ENCODE measurements around the gene PRKG1. TPM values are rescaled to one million over a fixed set of nuclear protein-coding genes. Genes with fewer than 3 reads are reported as not detected.

PRKG1 gene
- total RNA-seq, 1 experiment from 2014 or later: 7.4 TPM

DNA sequence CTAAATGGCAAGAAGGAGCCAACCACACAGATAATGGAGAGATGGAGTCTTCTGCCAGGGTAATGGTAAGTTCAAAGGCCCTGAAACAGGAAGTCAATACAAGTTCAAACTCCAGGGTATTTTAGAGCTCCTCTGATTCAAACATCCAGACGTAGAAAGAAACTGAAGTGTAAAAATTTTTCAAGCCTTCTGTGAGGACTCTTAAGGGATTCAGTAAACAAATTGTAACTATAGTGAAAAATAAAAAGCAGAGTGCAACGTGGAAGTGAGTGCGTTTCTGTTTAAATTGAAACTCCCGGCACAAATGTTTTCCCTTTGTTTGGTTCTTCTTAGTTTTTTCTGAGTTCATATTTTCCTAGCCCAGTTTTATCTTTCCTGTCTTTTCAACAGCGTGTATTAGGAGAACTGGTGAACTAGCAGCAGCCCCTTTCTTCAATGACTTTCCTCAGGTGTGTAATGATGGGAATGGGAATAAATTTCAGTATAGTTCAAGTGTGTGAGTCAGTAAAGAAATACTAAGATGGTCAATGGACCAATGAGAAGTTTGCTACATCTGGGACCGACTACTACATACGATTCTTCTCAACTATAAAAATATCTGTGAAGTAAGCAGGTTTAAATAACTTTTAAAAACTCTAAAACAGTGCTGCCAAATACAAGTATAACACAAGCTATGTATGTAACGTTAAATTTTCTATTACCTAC lies 326.3 kb downstream of the PRKG1 start:
- no peaks in the 10 kb centered on the region for H3F3A ChIP-seq (ENCODE audit: low read length, unreplicated experiment)
- TF ChIP-seq EZH2 (IDR thresholded peaks at IDR 0.05; ENCODE audit: low read length, unreplicated experiment): no peak
- TF ChIP-seq EZH2phosphoT487 (IDR thresholded peaks at IDR 0.05; ENCODE audit: borderline replicate concordance, low read length): no peak
- TF ChIP-seq, protein P1, sequence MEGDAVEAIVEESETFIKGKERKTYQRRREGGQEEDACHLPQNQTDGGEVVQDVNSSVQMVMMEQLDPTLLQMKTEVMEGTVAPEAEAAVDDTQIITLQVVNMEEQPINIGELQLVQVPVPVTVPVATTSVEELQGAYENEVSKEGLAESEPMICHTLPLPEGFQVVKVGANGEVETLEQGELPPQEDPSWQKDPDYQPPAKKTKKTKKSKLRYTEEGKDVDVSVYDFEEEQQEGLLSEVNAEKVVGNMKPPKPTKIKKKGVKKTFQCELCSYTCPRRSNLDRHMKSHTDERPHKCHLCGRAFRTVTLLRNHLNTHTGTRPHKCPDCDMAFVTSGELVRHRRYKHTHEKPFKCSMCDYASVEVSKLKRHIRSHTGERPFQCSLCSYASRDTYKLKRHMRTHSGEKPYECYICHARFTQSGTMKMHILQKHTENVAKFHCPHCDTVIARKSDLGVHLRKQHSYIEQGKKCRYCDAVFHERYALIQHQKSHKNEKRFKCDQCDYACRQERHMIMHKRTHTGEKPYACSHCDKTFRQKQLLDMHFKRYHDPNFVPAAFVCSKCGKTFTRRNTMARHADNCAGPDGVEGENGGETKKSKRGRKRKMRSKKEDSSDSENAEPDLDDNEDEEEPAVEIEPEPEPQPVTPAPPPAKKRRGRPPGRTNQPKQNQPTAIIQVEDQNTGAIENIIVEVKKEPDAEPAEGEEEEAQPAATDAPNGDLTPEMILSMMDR (conservative IDR thresholded peaks at IDR 0.05; ENCODE audit: low read depth, low read length): no peak
- no peaks in the 10 kb centered on the region for H3K27me3 ChIP-seq (ENCODE audit: low read length)
- DNase-seq (no peak), ATAC-seq (no peak)
- peaks cover 20% of the 10 kb centered on the region for H3K4me1 ChIP-seq (ENCODE audit: insufficient read depth, low read length)
- no TSS peak for BruUV-seq (replicated peaks)
- no peak overlapping the region for H2AFZ ChIP-seq (ENCODE audit: low read length)
- H3K4me3 ChIP-seq (ENCODE audit: low read length): no peak overlapping the region
- POLR2A ChIA-PET (ENCODE audit: unreplicated experiment): no interaction called here
- H3K9ac ChIP-seq (ENCODE audit: low read length): no peak overlapping the region
- H3K9me2 ChIP-seq (replicated peaks; ENCODE audit: low read length): no peaks in the 10 kb centered on the region
- no peaks in the 10 kb centered on the region for H3K9me3 ChIP-seq (ENCODE audit: low read length)
- no peak overlapping the region for H3K27ac ChIP-seq (ENCODE audit: low read length)
- no peaks in the 10 kb centered on the region for H3K36me3 ChIP-seq (ENCODE audit: low read depth, low read length)
- no peaks in the 10 kb centered on the region for H4K20me1 ChIP-seq (ENCODE audit: low read length)
- intact Hi-C loops (cut with micrococcal nuclease): no loop called here
- H3K4me2 ChIP-seq (ENCODE audit: low read length): no peak overlapping the region
- CTCF ChIA-PET: no interaction called here
- no peaks in the 10 kb centered on the region for H3K79me2 ChIP-seq (ENCODE audit: low read length)

DNA sequence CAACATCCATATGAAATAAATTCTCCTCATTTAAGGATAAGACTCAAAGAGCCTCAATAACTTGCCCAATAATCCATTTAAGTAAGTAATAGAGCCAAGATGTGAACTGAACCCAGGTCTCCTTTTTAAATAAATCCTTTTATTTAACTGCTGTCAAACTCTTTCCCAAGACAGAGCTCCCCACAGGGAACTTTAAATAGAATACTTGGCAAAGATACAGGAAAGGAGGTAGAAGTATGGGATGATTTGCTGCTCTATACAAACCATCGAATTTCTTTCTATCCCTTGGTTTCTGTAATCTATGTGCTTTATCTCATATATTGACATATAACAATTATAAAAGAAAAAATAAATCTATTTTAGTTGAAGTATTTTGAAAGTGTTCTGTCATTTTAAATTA lies 329.2 kb downstream of the PRKG1 start:
- CTCF ChIA-PET: no interaction called here
- ATAC-seq: no peak
- TF ChIP-seq, protein P1 (conservative IDR thresholded peaks at IDR 0.05; ENCODE audit: low read depth, low read length): no peak
- TF ChIP-seq EZH2phosphoT487 (IDR thresholded peaks at IDR 0.05; ENCODE audit: borderline replicate concordance, low read length) (no peak), EZH2 (IDR thresholded peaks at IDR 0.05; ENCODE audit: low read length, unreplicated experiment) (no peak)

DNA sequence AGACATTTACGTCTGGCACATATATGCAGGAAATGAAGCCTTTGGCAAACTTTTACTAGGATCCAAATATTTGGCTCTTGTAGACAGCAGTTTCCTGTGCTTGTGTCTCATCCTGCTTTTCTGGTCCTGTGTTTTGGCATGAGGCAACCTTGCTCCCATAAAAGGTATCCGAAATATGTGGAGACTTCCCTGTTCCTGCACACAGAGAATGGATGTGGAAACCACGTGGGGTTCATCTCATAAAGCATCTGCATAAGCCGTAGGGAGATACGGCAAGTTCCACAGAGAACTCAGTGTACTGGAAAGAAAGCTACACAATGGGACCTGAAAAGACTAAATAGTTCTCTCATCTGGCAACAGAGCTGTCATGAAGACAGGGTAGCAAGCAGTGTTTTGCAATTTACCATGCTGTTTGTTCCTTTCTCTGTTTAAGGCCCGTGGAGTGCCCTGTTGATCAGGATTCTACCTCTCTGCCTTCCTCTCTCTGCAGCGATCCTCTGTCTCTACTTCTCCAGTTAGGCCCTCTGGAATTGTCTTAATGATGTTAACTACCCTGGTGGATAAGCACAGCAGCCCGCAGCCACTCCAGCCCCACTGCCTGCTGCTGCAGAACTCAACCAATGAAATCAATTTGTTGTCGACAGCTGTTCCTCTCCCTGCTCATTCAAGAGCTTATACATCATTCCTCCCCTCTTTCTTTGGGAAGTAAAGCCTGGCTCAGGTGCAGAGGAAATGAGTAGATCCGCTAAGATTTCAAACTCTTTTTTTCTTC lies 331.5 kb downstream of the PRKG1 start:
- Histone ChIP-seq H2AFZ (ENCODE audit: low read length) (peak overlapping the region; percentile 11; the same call in 1 of the 2 replicates), H3K27ac (ENCODE audit: low read length) (no peak overlapping the region), H3K36me3 (ENCODE audit: low read depth, low read length) (no peaks in the 10 kb centered on the region), H3K27me3 (ENCODE audit: low read length) (no peaks in the 10 kb centered on the region), H3K9ac (ENCODE audit: low read length) (no peak overlapping the region), H3K9me3 (ENCODE audit: low read length) (no peaks in the 10 kb centered on the region), H3K79me2 (ENCODE audit: low read length) (no peaks in the 10 kb centered on the region), H3K4me1 (ENCODE audit: insufficient read depth, low read length) (peaks cover 11% of the 10 kb centered on the region), H3K4me2 (ENCODE audit: low read length) (peak overlapping the region; percentile 4), H3K4me3 (ENCODE audit: low read length) (no peak overlapping the region), H3K9me2 (replicated peaks; ENCODE audit: low read length) (no peaks in the 10 kb centered on the region), H3F3A (ENCODE audit: low read length, unreplicated experiment) (no peaks in the 10 kb centered on the region), H4K20me1 (ENCODE audit: low read length) (no peaks in the 10 kb centered on the region)
- peak; percentile 85 for DNase-seq
- POLR2A ChIA-PET (ENCODE audit: unreplicated experiment): no interaction called here
- no TSS peak for BruUV-seq (replicated peaks)
- intact Hi-C loops (cut with micrococcal nuclease): no loop called here
- CTCF ChIA-PET: no interaction called here
- TF ChIP-seq, protein P1 (conservative IDR thresholded peaks at IDR 0.05; ENCODE audit: low read depth, low read length): no peak
- no peak for TF ChIP-seq EZH2 (IDR thresholded peaks at IDR 0.05; ENCODE audit: low read length, unreplicated experiment)
- TF ChIP-seq EZH2phosphoT487 (IDR thresholded peaks at IDR 0.05; ENCODE audit: borderline replicate concordance, low read length): no peak
- peak; percentile 81 for ATAC-seq

More for the DNA sequence above, 329.2 kb downstream of the PRKG1 start:
- Histone ChIP-seq H4K20me1 (ENCODE audit: low read length) (no peaks in the 10 kb centered on the region), H3K9me3 (ENCODE audit: low read length) (no peaks in the 10 kb centered on the region), H3K4me1 (ENCODE audit: insufficient read depth, low read length) (peaks cover 11% of the 10 kb centered on the region), H3K4me3 (ENCODE audit: low read length) (no peak overlapping the region), H3K9ac (ENCODE audit: low read length) (no peak overlapping the region), H3K27me3 (ENCODE audit: low read length) (no peaks in the 10 kb centered on the region), H3K27ac (ENCODE audit: low read length) (no peak overlapping the region), H2AFZ (ENCODE audit: low read length) (no peak overlapping the region), H3K9me2 (replicated peaks; ENCODE audit: low read length) (no peaks in the 10 kb centered on the region), H3K36me3 (ENCODE audit: low read depth, low read length) (no peaks in the 10 kb centered on the region), H3F3A (ENCODE audit: low read length, unreplicated experiment) (no peaks in the 10 kb centered on the region), H3K4me2 (ENCODE audit: low read length) (no peak overlapping the region), H3K79me2 (ENCODE audit: low read length) (no peaks in the 10 kb centered on the region)
- no TSS peak for BruUV-seq (replicated peaks)
- DNase-seq: no peak
- intact Hi-C loops (cut with micrococcal nuclease): no loop called here
- POLR2A ChIA-PET (ENCODE audit: unreplicated experiment): no interaction called here
